HT1080 (cell line): ENCODE data around the gene FGB. TPM values are rescaled to one million over a fixed set of nuclear protein-coding genes. Genes with fewer than 3 reads are reported as not detected.
A peak's percentile ranks its signal among the peaks of the same experiment; 100 is the strongest.

Source experiments
- DNase-seq: peaks from one replicate; pipeline ENCODE4 v3.0.0-alpha.2; 2015; ENCODE audit warnings: low read depth
- polyA plus RNA-seq, 2 experiments: library from polyadenylated mRNA; depleted of rRNA; stranded (reverse); fragments of >200 nt; gene quantifications; 2 replicates each; pipeline ENCODE4 v1.2.3, GENCODE V29; 2015
- total RNA-seq: library from RNA; depleted of rRNA; stranded (reverse); fragments of >200 nt; shearing (Covaris generic); gene quantifications from 2 replicates; pipeline ENCODE4 v1.2.3, GENCODE V29; 2014; rRNA removed

Gene FGB
- total RNA-seq: not detected in 2 replicates
- not detected in 2 replicates for polyA plus RNA-seq (2015; cell fraction: cytosol; rRNA removed)
- not detected in 2 replicates for polyA plus RNA-seq (2015; cell fraction: nucleus; rRNA removed)

DNA sequence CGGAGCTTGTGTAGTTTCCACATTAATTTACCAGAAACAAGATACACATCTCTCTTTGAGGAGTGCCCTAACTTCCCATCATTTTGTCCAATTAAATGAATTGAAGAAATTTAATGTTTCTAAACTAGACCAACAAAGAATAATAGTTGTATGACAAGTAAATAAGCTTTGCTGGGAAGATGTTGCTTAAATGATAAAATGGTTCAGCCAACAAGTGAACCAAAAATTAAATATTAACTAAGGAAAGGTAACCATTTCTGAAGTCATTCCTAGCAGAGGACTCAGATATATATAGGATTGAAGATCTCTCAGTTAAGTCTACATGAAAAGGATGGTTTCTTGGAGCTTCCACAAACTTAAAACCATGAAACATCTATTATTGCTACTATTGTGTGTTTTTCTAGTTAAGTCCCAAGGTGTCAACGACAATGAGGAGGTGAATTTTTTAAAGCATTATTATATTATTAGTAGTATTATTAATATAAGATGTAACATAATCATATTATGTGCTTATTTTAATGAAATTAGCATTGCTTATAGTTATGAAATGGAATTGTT, at the start of gene FGB:
Gene FGB (plus strand): TSS at position 315 of the 558 bp plus-strand sequence. CDS start 8 bp downstream, at position 323.
- no peak for DNase-seq

DNA sequence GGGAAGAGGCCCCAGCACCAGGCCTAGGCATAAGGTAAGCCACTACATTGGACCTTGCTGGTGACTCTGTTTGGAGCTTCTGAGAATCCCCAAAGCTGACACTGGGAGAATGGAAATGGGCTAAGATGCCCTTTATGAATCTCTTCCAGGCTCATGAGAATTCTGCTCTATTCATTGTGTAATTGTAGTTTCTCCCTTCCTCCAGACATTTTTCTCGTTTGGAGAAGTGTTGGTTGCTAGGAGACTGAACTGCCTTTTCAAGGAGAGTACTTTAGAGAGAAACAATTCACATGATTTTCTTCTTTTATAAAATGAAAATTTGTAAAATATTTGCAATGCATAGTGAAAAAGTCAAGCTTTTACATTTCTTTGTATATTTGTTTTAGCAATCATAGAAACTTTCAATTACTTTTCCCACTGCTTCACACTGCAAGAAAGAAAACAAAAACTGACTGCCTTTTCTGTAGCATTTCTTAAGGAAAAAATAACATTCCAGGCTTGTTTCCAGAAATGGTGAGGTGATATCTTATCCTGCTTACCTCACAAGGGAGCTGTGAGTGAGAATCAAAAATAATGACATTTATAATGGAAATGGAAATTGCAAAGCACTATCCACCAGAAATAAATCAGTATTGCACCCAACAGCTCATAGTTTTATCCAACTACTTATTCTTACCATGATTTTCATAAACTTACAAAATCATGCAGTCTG, 46.3 kb upstream of the FGB start:
- DNase-seq: no peak

DNA sequence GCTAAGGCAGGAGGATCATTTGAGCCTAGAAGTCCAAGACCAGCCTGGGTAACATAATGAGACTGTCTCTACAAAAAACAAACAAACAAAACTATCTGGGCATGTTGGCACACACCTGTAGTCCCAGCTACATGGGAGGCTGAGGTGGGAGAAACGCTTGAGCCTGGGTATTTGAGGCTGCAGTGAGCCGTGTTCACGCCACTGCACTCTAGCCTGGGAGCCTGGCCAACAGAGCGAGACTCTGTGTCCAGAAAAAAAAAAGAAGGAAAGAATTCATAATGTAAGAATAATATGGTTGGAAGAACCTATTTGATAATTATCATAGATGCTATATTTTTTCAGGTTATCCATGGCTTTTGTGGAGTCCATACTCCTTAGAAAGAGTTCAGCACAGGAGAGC, 45.2 kb upstream of the FGB start:
- no peak for DNase-seq

DNA sequence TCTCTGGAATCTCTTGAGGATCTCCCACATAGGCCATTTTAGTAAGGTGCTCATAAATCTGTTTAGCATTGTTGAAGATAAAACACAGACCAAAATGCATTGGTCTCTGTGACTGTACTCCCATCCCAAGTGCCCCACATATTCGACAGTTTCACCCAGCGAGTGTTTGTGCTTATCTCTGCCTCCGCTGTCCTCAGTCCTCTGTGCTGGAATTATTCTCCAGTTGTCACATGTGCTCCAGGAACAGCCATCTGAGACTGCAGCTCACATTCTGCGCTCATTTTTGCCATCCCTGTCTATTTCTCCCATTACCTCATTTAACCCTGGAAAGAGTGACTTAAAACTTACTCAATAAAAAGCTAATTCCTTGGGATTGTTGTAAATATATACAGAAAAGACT, 43.6 kb upstream of the FGB start:
- DNase-seq: no peak

DNA sequence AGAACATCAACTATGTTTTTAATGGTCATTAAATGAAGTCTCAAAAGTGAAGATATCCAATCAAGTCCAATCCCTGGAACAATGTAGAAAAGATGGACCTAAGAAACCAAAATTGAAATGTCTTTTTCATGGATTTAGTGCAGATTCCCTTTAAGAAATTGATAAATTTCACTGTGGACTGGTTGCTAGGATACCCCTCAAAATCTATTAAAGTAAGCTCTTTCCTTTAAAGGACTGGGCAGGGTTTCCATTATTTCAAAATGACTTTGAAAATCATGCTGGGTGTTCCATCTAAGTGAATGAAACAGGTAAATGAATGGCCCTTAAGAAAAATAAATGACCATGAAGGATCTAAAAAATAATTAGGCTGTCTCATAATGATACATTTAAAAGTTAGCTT, 41.2 kb upstream of the FGB start:
- DNase-seq: no peak

DNA sequence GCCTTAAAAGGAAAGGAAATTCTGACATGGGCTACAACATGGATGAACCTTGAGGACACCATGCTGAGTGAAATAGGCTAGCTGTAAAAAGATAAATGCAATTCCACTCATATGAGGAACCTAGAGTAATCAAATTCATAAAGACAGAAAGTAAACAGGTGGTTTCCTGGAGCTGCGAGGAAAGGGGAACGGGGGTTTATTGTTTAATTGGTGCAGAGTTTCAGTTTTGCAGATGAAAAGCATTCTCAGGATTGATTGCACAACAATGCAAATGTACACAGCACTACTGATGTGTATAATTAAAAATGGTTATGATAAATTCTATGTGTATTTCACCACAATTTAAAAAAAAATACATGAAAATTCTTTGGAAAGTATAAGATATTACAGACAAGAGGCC, 36.7 kb upstream of the FGB start:
- DNase-seq: no peak

DNA sequence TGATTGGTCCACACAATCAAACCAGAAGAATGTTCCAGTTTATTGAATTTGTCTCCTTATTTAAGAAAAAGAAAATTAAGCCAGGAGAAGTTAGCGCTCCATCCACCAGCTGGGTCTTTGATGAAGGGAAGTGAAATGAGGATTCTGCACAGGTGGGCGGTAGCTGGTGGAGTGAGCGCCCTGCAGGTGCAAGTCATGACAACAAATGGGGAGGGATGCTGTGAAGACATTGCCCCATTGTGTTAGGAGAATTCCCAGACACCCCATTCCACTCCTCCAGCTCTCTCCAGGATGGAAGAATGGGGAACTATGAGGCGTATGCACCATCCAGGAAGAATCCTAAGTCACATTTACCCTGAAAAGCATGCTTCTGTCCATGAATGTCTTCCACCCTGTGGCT, 35.5 kb upstream of the FGB start:
- no peak for DNase-seq

DNA sequence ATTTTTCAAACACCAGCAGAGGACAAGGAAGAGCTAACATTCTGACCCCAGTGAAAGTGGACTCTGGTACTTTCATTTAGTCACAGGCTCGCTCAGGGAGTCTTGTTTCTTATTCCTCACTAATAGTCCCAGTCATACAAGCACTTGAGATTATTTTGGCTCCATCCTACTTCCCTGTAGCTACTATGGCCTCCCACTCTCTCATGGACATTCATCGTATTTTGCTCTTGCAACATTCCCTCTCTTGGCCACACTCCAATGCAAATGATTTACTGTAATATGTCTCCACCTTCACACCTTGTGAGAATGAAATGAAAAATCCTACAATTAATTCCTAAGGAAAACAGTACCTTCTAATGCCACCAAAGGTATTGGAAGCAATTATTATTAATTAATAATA, 33.9 kb upstream of the FGB start:
- no peak for DNase-seq

DNA sequence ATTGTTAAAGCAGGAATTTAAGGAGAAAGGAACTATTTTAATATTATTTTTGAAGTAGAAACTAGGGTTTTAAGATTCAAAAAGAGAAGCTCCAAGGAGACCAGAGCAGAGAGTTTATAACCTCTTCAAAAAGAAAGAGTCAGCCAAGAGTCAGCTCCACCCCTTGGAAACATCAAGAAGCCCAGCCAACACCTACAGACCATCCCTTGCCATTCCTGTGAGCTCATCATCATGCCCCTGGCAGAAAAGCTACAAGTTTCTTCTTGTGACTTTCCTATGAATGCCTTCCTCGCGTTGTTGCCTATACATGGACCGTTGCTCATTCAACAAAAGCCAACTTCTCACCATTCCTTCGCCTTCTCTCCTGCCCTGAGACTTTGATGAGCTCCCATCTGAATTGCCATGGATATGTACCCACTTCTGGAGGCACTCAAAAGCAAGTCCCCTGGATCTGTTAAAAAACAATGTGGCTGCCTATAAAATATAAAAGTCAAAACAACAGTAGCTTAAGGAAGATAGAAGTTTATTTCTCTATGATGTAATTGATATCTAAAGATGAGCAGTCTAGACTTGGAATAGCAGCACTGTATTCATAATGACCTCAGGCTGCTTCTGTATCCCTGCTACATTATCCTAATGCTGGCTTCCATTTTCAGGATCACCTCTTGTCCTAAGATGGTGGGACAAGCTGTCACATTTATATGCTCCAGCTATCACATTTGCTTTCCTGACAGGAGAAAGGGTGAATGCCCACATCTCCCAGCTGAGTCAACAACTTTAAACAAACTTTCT, 32.9 kb upstream of the FGB start:
- DNase-seq: no peak

DNA sequence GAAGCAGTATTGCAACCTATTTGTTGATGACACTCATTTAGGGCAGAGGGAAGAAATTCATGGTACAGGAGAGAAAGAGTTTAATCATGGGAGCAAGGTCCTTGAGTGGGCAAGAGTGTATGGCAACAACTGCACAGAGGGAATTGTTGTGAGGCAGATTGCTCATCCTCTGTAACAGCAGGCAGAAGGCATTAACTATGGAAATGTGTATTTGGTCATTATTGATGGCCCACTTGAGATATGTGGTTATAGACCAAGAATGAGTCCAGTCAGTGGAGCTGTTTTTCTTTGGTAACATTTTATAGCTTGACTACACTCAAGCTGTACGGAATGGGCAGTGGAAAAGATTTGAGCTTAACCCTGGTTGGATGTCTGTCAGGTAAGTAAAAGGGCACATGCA, 28.5 kb upstream of the FGB start:
- DNase-seq: no peak

DNA sequence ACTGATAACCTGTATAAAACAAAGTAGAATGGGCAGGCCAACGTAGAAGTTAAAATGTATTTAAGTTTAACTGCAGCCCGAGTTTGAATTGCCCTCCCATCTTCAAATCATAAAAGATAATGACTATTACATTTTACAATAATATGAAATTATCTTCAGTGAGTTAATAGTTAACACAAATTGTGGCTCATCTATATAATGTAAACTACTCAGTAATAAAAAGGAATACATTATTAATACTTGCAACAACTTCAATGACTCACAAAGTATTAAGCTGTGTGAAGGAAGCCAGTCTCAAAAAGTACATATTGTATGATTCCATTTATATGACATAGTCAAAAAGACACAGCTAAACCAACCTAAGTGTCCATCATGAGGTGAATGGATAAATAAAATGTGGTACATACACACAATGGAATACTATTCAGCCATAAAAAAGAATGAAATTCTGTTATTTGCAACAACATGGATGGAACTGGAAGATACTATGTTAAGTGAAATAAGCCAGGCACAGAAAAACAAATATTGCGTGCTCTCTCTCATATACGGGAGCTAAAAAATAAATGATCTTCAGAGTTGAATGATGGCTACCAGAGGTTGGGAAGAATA, 20.4 kb upstream of the FGB start:
- no peak for DNase-seq

DNA sequence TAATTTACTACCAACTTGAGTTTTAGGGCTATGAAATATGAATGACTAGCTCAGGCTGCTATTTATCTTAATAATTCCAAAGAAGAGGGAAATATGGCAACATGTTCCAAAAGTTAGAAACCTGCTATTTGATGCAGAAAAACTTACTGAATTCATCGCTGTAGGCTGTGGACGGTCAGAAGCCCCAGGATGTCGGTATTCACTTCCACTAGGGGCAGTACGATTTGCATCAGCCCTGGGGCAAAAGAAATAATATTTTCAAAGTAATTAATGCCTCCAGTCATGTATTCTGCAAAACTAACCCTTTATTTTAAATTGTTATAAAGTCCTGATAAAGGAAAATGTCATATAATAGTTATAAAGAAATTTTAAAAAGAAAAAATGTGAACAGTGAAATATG, 17.1 kb upstream of the FGB start:
- no peak for DNase-seq

DNA sequence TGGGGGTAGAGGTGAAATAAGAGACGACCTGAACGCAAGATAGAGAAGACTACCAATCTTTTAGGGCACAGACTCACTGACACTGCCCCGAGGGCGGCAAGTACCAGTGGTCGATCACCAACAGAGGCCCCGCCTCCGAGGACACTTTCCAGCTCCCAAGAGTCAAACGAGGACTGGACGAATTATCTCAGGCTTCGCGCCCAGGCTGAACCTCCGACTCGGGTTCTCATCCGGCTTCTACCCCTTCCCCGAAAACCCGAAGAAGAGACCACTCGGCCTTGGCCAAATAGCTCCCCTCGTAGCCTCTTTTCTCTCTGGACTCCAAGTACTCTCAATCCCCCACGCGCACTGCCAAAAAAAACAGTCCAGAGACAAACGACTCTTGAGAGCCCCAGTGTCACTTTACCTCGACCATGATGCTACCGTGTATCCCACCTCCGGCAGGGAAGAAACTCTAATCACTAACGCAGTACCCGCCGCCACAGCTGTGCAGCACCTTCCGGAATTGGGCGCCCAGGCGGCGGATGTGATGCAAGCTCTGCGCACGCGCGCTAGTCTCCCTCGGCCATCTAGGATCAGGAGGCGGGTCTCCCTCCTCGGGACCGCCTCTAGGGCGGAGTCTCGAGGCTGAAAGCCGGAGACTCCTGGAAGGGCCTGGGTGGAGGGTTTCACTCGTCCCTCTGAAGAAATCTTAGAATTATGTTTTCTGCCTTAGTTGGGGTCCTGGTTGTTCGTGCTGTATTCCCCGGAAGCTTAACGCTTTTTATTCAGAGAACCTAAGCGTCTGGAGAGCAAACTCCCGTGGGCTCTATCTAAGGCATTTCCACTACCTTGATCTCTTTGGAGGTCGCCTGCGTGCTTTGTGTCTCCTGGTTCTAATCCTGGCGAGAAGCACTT, 12.7 kb upstream of the FGB start, which contains the start of gene PLRG1:
Gene PLRG1 (minus strand): TSS at position 507 of the 897 bp plus-strand sequence. CDS start 92 bp downstream, at position 415.
- peak; percentile 93 for DNase-seq

DNA sequence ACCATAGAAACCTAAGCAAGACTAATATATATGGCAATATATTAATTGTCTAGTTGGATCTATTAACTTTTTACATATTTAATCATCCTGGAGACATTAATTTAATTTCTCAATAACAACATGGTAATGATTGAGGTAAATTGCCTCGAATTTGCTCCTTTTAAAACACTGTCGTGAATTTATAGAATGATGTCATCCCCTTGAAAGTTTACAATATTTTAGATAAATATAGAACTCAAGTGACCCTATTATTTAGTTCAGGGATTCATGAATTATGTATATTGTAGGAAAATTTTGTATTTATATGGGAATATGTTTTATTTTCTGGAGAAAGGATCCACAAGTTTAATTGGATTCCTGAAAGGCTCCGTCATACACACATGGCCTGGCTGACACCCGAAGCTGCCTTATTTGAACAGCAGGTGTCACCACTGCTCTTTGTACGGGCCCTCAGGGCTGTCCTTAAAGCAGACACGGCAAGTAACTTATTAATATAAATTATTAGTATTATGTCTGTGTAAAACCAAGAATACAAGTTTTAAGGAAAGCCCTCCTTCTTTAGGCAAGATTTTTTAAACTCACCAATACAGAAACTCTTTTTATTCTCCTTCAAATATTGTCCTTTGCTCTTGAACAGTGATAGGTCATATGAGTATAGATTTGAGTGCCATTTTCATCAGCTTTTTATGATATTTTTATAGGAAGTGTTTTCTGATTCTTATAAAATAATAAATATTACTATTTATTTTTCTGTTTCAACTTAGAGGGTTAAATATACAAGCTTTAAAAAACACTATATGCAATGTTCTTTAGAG, 10.7 kb upstream of the FGB start:
- peak; percentile 61 for DNase-seq

DNA sequence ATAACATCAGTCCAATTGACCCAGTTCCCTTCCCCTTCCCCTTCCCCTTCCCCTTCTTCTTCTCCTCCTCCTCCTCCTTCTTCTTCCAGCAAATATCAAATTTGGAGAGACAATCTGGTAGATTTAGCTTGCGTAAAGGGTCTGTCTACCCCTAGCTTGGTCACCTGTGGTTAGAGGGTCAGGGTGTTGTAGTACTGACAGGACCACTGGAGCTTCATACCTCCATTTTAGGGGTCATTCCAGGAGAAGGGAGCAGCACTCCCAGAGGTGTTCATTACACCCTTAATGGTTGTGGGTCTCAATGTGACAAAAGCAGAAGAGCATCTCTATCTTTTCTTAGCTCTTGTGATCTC, 3.7 kb upstream of the FGB start:
- DNase-seq: no peak

DNA sequence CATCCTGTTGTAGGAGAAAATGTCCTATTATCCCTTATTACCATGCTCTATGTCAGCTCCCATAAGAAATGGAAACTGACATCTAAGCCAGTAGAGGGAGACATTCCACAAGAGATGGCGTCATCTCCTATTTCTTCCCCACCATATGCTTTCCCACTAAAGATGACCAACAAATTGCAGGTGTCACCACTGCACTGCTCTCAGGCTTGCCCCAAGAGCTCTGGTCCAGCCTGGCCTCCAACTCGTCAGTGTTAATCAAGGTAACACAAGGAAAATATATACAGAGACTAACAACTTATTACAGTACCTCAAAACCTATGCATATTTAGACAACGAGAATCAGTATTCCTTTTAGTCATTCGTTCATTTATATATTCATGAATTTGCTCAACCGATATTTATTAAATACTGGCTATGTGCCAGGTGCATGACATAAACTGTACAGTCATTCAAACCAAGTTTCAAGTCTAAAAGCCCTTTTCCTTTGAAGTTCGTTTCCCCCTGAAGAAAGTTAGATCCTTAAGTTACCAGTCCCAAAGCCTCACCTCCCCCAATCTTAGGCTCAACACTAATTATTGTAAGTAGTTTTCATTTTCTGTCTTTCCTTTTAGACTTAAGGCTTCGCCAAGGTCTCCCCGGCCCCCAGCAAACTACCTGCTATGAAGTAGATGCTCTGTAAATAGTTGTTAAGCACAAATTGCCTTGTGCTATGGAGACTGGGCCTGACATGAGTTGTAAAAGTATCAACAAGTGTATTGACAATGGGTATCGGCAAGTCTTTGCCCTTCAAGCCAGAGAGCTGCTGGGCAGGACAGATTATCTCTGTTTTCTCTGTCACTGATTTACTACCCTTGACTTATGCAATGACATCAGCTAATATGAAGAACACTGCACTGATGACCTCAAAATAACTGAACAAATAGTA, 3.1 kb upstream of the FGB start:
- peak; percentile 72 for DNase-seq

DNA sequence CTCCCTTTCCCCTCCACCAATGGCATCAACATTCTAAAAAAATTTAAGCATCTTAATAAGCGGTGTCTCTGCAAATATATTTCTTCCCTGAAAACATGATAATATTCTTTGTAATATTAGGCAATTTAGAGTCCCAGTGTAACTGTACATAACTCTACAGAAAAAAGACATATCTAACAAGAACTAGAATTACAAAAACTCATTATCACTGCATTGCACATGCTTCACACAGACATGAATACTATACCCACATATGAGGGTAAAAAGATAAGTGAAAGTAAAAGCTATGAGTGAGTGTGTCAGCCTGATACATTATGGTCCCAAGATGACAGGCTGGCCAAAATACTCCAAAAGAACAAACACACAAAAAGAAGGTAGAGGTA, 2.4 kb upstream of the FGB start:
- no peak for DNase-seq

DNA sequence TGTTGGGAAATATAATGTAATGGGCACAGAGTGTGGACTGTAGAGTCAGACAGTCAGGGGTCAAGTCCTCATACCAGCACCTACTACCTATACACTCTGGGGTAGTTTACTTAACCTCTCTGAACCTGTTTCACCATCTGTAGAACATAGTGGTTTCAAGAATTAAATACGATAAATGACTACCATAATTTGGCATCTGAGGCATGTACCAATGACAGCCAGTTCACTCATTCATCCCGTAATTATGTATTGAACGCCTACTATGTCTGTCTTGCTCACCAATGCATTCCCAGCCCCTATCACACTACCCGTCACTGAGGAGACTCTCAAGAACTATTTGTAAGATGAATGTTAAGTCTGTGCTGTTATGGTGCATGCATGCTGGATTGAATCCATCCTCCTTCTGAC, 2.0 kb upstream of the FGB start:
- peak; percentile 68 for DNase-seq

DNA sequence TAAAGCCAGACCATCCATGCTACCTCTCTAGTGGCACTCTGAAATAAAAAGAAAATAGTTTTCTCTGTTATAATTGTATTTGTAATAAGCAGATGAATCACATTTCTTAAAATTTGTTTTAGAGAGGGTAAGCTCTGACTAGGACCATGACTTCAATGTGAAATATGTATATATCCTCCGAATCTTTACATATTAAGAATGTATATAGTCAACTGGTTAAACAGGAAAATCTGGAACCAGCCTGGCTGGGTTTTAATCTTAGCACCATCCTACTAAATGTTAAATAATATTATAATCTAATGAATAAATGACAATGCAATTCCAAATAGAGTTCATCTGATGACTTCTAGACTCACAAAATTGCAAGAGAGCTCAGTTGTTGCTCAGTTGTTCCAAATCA, 1.5 kb downstream of the FGB start:
- DNase-seq: no peak
